ENCODE measurements around the gene FBXO42.
"Not testable (repeated sequence)": the region's sequence is repeated elsewhere in the genome, so short reads cannot be mapped to it uniquely, and the experiment has no call there.

The FBXO42 gene

GRCh38 chr1:16369821-16370220, 17.5 kb upstream of the FBXO42 start:
- H3K4me1 ChIP-seq (ENCODE audit: control insufficient read depth in 1 of 2, insufficient read depth in 1 of 2, low read depth in 1 of 2, low read length in 1 of 2) = peaks cover 45 to 54% of the 10 kb centered on the region in 2 experiments
- no peaks in the 10 kb centered on the region for H3K27me3 ChIP-seq
- TF ChIP-seq CTCF (IDR thresholded peaks at IDR 0.05) = no peak
- H3K27ac ChIP-seq = no peak overlapping the region
- no peaks in the 10 kb centered on the region for H3K9me3 ChIP-seq
- peaks cover 8% of the 10 kb centered on the region for H3K36me3 ChIP-seq
- no peak overlapping the region for H3K4me3 ChIP-seq (ENCODE audit: low read depth in 1 of 2, low read length in 1 of 2)

- H3K4me1 ChIP-seq (ENCODE audit: control insufficient read depth in 1 of 2, insufficient read depth in 1 of 2, low read depth in 1 of 2, low read length in 1 of 2) = peaks cover 54 to 68% of the 10 kb centered on the region in 2 experiments
Observed at GRCh38 chr1:16367968-16368890, 15.9 kb upstream of the FBXO42 start.

GRCh38 chr1:16367258-16367967, 15.1 kb upstream of the FBXO42 start:
- H3K4me3 ChIP-seq (ENCODE audit: low read depth in 1 of 2, low read length in 1 of 2) = peak overlapping the region; percentile 80 to 88
- no peak for TF ChIP-seq CTCF (IDR thresholded peaks at IDR 0.05)
- H3K9me3 ChIP-seq = no peaks in the 10 kb centered on the region
- H3K36me3 ChIP-seq = peaks cover under 1% of the 10 kb centered on the region
- H3K4me1 ChIP-seq (ENCODE audit: control insufficient read depth in 1 of 2, insufficient read depth in 1 of 2, low read depth in 1 of 2, low read length in 1 of 2) = peaks cover 54 to 68% of the 10 kb centered on the region in 2 experiments
- peak overlapping the region; percentile 90 for H3K27ac ChIP-seq
- no peaks in the 10 kb centered on the region for H3K27me3 ChIP-seq

More at GRCh38 chr1:16367968-16368890, 15.9 kb upstream of the FBXO42 start:
- TF ChIP-seq CTCF (IDR thresholded peaks at IDR 0.05) = no peak
- no peaks in the 10 kb centered on the region for H3K9me3 ChIP-seq
- H3K4me3 ChIP-seq (ENCODE audit: low read depth in 1 of 2, low read length in 1 of 2) = peak overlapping the region; percentile 80 to 88
- no peaks in the 10 kb centered on the region for H3K27me3 ChIP-seq
- H3K27ac ChIP-seq = peak overlapping the region; percentile 90
- peaks cover 8% of the 10 kb centered on the region for H3K36me3 ChIP-seq

- Histone ChIP-seq H3K9me3 (no peaks in the 10 kb centered on the region), H3K4me1 (ENCODE audit: control insufficient read depth in 1 of 2, insufficient read depth in 1 of 2, low read depth in 1 of 2, low read length in 1 of 2) (peaks cover 53 to 65% of the 10 kb centered on the region in 2 experiments), H3K4me3 (ENCODE audit: low read depth in 1 of 2, low read length in 1 of 2) (peak within 1 kb of the TSS; percentile 80 to 88), H3K27ac (peak within 1 kb of the TSS; percentile 90), H3K36me3 (no peaks in the 10 kb centered on the region), H3K27me3 (no peaks in the 10 kb centered on the region)
- TF ChIP-seq CTCF (IDR thresholded peaks at IDR 0.05) = peak; percentile 6
Observed at GRCh38 chr1:16366722-16367257, 14.5 kb upstream of the FBXO42 start, which contains the start of gene SZRD1. TSS of gene SZRD1 (plus strand) at chr1:16367242. CDS start at chr1:16367258, 16 bp downstream.

- not testable (repeated sequence) for H3K4me3 ChIP-seq (ENCODE audit: low read depth in 1 of 2, low read length in 1 of 2); H3K9me3 ChIP-seq; H3K27me3 ChIP-seq; H3K36me3 ChIP-seq
- peak overlapping the region; percentile 63 for H3K27ac ChIP-seq
- H3K4me1 ChIP-seq (ENCODE audit: control insufficient read depth in 1 of 2, insufficient read depth in 1 of 2, low read depth in 1 of 2, low read length in 1 of 2) = peaks cover 44 to 55% of the 10 kb centered on the region in 2 experiments
Observed at GRCh38 chr1:16365146-16365498, 12.8 kb upstream of the FBXO42 start.

Data from neutrophil (primary cell).